HG03342 (cell line): Measurements from ENCODE around the gene CNTD1.
"Not testable (repeated sequence)": the region's sequence is repeated elsewhere in the genome, so short reads cannot be mapped to it uniquely, and the experiment has no call there.

ENCODE experiments used
- ATAC-seq: cut with Tn5 transposase; IDR thresholded peaks from one replicate; pipeline ENCODE4 v1.9.1; 2021; ENCODE audit warnings: mild to moderate bottlenecking, moderate library complexity; ENCODE audit not compliant: unreplicated experiment

The CNTD1 gene, protein sequence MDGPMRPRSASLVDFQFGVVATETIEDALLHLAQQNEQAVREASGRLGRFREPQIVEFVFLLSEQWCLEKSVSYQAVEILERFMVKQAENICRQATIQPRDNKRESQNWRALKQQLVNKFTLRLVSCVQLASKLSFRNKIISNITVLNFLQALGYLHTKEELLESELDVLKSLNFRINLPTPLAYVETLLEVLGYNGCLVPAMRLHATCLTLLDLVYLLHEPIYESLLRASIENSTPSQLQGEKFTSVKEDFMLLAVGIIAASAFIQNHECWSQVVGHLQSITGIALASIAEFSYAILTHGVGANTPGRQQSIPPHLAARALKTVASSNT

DNA sequence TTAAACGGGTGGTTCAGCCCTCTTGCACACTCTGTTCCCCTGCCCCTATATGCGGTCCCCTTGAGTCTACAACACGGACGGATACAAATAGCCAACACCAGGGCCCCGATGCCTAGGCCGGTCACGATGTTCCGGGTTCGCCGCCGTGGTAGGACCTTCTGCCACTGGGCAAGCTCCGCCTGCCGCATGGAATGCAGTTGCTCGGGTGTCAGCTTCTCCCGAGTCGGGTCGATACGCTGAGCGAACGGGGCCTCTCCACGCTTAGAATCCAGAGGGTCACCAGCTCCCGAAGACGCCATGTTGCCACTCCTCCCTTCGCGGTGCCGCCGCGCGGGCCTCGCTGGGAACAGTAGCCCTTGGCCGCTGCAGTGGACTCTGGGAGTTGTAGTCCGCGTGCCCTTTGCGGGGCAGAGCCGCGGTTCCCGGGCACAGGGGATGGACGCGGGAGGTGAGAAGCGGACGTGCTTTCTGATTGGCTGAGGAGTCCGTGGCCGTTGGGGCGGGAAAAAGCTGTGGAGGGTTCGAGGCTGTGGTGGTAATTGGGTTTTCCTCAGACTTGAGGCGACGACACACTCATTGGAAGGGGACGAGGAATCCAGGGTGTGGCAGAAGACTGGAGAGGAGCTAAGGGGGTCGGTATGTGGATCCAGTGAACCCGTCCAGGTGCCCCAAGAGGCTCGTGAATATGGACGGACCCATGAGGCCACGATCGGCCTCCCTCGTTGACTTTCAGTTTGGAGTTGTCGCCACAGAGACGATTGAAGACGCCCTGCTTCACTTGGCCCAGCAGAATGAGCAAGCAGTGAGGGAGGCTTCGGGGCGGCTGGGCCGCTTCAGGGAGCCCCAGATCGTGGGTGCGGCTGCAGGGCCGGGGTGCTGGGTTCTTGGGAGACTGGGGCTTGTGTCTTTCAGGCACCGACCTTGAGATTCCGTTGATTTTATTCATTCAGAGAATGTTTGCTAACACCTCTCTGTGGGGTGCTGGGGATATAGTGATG, at the start of gene CNTD1, which contains the start of gene COA3:
TSS of gene CNTD1 (plus strand) at position 479 of the 998 bp plus-strand sequence. CDS start at position 686, 207 bp downstream.
TSS of gene COA3 (minus strand) at position 322 of the 998 bp plus-strand sequence. CDS start at position 299, 23 bp downstream.
- ATAC-seq, result peak; percentile 66

DNA sequence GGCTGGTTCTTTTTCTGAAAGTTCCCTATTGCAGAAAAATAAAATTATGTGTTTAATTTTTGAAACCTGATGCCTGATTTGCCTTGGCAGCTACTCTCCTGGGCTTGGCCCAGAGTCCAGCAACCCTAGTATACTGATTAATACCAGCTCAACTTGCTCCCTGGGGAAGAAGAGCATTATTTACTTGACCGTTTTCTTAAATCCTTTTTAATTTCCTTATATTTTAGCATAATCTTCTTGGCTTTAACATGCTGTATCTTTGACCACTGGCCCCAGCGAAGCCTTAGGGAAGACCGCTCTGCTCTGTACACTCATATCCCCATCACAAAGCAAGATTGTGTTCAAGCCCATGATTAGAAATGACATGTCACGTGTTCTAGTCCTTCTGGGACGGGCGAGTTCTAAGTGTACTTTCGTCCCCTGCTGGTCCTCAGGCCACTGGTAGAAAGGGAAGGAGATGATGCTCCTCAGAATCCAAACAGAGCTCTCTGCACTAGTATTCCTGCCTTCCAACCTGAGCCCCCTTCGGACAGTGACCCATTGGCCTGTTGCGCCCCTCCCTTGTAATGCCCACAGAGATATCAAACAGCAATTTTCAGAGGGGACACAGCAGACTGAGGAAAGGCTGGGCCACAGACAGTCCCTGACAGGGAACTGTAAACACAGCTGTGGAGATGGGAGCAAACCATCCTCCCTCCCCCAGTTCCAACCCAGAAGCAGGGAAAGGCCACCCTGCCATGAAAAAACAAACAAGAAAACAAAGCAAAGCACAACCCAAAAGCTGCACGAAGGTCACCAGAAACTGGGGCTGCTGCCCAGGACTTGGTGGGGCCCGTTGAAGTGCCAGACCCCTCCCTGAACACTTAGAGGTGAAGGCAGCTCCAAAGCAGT, 49.5 kb upstream of the CNTD1 start:
- ATAC-seq, result no peak

DNA sequence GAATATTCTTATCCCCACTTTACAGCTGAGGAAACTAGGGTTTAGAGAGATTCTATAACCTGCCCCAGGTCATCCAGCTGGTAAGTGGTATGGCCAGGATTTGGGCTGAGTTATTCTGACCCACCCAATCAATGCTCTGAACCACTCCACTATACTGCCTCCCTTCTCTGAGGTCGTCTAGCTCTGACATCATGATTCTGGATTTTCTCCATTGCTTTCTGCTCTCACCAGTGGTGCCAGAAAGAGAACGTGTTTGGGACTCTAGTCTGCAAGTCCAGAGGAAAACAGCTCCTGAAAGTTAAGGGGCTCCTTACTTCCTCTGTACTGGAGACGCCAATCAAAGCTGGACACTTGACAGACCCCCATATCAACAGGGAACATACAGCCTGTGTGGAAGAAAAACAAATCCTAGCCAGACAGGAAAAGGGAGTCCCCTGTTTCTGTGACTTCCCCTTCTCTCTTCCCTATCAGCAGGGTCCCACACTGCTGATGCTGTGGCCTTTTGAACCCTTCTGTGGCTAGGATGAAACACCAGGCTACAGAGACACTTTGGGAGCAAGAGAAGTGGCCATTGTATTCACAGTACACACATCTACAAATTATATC, 47.8 kb upstream of the CNTD1 start:
- no peak for ATAC-seq

DNA sequence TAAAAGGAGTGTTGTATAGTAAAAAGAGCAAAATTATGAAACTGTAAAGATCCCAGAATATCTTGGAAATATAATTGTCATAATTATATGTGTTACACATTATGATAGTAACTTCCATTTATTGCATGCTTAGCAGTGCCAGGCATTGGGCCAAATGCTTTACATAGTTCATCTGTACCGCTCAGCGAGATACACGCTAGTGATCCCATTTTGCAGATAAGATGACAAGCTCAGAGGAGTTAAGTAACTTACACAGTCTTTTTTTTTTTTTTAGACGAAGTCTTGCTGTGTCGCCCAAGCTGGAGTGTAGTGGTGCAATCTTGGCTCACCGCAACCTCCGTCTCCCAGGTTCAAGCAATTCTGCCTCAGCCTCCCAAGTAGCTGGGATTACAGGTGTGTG, 47.0 kb upstream of the CNTD1 start:
- ATAC-seq, result no peak

DNA sequence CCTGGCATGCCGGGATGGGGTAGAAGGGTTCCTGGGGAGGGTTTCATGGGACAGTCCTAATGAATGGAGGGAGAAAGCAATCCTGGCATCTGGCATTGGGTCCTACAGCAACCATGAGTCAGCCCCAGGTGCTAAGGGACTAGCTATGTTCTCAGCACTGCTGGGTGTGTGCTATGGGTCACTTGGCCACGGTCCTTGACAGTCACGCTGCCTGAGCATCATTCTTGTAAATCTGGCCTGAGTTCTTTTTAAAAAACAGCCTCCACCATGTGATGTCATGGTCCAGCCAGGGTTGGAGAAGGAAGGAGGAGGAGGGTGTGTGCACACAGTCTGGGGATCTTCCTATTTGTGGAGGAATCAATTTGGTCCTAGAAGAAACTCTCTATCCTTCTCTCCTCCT, 43.9 kb upstream of the CNTD1 start:
- no peak for ATAC-seq

DNA sequence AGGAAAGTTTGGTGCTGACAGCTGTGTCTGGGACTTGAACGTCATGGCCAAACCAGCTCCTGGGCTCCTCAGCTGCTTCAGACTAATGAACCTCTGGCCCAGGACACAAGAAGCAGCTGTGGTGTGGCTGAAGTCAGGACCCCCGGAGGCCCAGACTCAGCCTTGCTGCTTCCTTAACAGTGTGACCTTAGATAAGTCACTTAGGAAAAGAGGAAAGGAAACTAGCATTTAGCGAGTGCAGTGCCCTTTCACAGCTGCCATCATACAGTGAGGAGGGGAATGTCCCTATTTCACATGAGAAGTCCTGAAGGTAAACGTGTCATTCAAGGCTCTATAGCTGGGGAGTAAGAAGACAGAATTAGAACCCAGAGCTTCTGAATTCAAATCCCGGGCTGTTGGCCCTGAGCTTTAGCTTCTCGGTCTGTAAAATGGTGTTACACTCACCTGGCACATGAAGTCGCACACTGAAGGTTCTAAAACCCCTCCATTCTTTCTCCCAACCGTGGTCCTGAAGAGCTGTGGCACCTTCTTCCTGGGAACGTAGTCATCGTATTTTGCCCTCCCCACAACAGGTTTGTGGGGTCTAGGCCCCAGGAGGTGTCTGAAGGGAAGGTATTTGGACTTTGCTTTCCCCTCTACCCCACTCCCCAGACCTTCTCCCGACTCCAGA, 38.5 kb upstream of the CNTD1 start:
- no peak for ATAC-seq

DNA sequence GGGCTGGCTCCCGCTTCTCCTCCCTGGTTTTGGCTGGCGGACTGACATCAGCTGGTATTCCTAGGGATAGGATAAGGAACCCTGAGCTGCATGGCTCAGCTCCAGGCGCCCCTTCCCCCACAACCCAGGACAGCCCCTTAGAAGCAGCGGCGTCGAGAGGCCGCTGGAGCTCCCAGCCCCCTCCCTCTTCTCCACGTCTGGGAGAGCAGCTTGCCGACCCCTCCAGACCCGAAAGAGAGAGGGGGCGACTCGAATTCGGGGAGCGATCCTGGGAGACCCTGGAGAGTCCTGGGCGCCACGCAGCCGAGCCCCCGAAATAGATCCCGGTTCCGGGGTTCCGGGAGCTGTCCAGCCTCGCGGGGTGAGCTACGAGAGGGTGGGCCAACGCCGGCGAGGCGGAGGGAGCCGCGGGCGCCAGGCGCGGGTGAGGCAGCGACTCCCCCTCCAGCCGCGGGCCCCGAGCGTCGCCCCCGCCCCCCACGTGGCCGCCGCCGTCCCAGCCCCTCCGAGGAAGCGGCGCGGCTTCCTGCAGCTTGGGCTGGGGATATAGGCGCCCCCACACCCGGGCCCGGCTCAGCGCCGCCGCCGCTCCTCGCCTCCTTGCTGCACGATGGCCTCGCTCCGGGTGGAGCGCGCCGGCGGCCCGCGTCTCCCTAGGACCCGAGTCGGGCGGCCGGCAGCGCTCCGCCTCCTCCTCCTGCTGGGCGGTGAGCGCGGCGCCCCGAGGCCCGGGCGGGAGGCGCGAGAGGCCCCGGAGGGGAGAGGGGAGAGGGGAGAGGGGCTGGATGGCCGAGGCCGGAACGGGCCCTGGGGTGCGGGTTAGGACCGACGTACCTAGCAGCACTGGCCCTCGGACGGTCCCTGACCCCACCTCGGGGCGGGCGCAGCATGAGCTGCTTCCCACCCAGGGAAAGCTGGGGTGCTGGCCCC, 37.7 kb upstream of the CNTD1 start, which contains the start of gene RAMP2:
TSS of gene RAMP2 (plus strand) at position 576 of the 930 bp plus-strand sequence. CDS start at position 611, 35 bp downstream.
- ATAC-seq, result no peak

DNA sequence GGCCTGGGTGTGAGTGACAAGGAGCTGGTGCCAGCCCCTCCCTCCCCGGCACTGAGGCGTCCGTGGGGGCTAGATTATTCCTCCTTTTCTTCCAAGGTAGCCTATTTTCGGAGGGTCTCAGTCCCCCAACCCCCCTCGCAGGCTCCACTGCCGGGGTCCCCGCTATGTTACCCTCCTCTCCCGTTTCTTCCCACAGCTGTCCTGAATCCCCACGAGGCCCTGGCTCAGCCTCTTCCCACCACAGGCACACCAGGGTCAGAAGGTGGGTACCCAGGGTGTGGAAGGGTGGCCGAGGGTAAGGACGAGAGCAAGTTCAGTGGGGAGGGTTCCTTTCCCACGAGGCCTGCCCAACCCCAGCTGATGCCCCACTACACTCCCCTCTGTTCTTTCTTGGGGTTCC, 37.0 kb upstream of the CNTD1 start:
- no peak for ATAC-seq

DNA sequence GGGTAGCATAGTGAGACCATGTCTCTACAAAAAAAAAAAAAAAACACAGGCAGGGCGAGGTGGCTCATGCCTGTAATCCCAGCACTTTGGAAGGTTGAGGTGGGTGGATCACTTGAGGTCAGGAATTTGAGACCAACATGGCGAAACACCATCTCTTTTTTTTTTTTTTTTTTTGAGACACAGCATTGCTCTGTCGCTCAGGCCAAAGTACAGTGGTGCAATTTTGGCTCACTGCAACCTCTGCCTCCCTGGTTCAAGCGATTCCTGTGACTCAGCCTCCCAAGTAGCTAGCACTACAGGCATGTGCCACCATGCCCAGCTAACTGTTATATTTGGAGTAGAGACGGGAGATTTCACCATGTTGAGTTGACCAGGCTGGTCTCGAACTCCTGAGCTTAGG, 32.5 kb upstream of the CNTD1 start:
- ATAC-seq, result no peak

DNA sequence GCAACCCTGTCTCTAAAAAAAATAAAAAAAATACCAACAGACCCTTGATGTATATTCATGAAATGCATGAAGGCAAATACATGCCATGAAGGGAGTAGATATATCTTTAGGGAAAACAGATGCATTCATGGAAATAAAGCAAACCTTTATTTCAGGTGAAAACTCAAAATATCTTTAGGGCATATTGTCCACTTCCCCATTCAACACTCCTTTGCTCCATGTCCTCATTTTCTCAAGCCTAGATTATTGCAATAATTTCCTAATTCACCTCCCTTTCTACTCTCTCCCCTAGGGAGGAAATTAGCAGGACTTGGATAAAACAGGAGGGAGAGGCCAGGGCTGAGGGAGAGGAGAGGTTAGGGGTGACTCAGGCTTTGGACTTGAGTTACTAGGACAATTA, 31.1 kb upstream of the CNTD1 start:
- ATAC-seq, result no peak

DNA sequence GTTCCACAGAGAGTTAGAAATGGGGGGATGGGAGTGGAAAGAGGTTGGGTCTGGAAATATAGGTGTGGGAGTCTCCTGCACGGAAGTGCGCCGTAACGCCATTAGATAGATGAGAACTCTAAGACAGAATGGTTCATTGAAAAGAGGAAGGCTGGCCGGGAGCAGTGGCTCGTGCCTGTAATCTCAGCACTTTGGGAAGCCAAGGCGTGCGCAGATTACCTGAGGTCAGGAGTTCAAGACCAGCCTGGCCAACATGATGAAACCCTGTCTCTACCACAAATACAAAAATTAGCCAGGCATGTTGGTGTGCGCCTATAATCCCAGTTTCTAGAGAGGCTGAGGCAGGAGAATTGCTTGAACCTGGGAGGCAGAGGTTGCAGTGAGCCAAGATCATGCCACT, 30.7 kb upstream of the CNTD1 start:
- ATAC-seq, result not testable (repeated sequence)

DNA sequence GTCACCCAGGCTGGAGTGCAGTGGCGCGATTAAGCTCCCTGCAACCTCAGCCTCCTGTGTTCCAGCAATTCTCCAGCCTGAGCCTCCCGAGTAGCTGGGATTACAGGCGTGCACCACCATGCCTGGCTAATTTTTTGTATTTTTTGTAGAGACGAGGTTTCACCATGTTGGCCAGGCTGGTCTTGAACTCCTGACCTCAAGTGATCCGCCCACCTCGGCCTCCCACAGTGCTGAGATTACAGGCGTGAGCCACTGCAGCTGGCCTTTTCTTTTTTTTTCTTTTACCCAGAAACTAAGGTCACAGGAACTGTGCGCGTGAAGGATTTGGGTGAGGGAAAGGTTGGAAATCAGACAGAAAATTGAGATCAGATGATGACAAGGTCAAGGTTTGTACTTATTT, 28.7 kb upstream of the CNTD1 start:
- ATAC-seq, result not testable (repeated sequence)

DNA sequence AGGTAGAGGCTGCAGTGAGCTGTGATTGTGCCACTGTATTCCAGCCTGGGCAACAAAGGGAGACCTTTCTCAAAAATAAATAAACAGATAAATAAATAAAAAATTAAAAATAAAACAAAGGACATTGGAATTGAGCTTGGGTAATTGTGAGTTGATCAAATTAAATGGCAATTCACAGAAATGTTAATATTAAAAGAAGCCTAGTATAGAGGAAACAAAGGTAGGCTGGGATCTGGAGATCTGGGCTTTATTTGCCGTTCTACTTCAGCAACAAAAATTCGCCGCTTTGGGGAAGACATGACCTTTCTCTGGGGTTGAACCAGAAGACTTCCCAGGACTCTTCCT, 25.7 kb upstream of the CNTD1 start:
- ATAC-seq, result no peak

DNA sequence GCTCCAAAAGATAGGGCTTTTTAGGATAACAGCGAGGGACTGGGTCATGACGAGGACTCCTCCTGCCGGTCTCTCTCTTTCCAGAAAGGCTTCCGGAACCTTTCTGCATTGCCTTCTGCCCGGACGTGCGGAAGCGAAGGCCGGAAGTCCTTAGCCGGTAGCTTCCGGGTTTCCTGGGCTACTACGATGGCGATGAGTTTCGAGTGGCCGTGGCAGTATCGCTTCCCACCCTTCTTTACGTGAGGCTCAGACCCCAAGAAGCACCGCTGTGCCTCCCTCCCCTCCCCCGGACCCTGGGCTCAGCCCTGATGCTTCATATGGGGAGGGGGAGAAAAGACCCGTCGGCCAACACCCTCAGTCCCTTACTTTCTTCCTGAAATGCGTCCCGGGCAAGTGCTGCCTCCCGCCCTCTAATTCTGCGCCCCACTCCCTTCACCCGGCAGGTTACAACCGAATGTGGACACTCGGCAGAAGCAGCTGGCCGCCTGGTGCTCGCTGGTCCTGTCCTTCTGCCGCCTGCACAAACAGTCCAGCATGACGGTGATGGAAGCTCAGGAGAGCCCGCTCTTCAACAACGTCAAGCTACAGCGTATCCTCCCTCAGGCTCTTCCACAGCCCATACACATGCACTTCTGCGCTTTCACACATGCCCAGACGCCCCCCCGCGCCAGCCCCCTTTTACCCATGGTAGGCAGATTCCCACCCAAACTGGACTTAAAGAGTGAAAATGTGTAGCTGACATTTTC, 25.2 kb upstream of the CNTD1 start, which contains the start of gene VPS25:
TSS of gene VPS25 (plus strand) at position 160 of the 746 bp plus-strand sequence. CDS start at position 187, 27 bp downstream.
- ATAC-seq, result peak; percentile 77

DNA sequence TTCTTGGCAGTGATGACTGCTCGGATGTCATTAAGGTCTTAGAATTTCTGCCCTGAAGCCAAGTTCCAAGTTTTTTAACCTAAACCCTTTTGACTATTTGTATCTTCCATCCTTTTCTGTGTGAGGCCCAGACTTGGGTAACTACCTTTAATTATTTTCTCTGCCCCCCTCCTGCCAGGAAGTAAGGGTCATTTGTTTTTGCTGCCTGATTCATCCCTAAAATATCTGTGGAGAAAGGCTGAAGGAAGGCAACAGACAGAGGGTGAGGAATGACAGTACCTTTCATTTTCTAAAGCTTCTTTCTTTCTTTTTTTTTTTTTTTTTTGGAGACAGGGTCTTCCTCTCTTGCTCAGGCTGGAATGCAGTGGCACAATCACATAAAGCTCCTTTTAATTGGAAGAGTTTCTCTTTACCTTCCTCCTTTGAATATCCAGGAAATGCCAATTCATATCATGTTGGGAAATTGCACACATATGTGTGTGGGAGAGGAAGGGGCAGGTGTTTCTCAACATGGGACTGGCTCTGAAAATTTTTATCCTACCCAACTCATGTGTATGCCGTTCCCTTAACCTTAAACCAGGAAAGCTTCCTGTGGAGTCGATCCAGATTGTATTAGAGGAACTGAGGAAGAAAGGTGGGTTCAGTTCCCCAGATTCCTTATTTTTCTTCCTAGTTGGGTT, 24.5 kb upstream of the CNTD1 start:
- ATAC-seq, result no peak

DNA sequence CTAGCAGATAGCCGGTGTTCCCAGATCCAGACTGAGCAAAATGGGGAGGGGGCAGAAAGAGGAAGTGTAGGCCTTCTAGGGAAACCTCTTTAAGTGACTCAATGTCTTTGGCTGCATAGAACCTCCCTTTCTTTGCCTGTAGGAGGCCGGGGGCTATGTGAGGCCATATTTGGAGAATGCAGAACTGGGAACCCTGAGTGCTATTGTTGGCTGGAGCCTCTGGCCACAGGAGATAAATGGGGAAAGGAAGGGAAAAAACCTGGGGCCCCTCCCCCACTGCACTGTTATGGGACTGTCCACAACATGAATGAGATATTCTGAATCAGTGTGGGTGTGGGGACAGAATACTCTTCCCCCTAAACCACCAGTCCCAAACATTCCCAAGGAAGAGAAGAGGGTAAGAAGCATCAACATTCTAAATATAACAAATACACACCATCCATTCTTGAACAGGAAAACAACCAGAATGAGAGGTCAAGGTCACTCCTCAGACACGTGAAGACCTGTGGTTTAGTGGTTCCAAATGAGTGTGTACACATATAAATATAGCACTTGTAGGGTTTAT, 23.0 kb upstream of the CNTD1 start:
- ATAC-seq, result no peak

DNA sequence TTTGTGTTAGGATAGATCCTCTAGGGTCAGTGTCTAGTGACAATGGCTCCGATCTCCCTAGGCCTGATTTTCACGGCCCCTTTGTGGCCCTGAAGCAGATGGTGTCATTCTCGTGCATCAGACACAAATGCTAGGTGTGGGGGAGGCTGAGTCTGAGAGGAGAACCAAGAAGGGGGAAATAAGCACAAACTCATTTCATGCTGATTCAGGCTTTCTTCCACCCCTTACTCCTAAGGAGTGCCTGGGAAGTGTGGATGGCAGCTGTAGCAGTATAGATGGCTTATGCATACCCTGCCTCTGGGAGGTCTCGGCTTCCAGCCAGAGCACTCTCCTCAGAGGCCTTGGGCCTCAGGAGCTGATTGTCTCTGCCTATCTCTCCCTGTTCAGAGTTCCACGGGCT, 20.1 kb upstream of the CNTD1 start:
- ATAC-seq, result no peak
